Caco-2 (cell line): Measurements from ENCODE around the gene RASEF. TPM values are rescaled to one million over a fixed set of nuclear protein-coding genes. Genes with fewer than 3 reads are reported as not detected.

ENCODE experiments used
- BruUV-seq: library from RNA; stranded (reverse); fragments of 400-500 nt; replicated peaks from 2 replicates; lab custom pipeline; 2021; lab: Mats Ljungman, UMichigan
- CTCF ChIA-PET: fragments of 300-600 bp; sonication (Branson Sonifier 250); formaldehyde crosslinking; loops from one replicate; lab custom pipeline; 2022; ENCODE audit warnings: antibody characterized with exemption; lab: Charles Lee
- POLR2A ChIA-PET: fragments of 300-600 bp; sonication (Branson Sonifier 250); formaldehyde crosslinking; loops from one replicate; lab custom pipeline; 2022; ENCODE audit warnings: antibody characterized with exemption; lab: Charles Lee
- DNase-seq, 2 experiments: peaks; one replicate each; pipeline versions ENCODE4 v3.0.0 to v3.0.0-alpha.2; 2020 to 2022
- H3K27me3 ChIP-seq: replicated peaks from 2 replicates; pipeline ENCODE4 v1.6.0; 2011; ENCODE audit warnings: low read length; ENCODE audit not compliant: control insufficient read depth, insufficient read depth
- H3K36me3 ChIP-seq: 2 replicates; pipeline ENCODE4 v1.5.1; 2011; ENCODE audit warnings: low read length; ENCODE audit not compliant: control insufficient read depth, insufficient read depth
- H3K4me1 ChIP-seq: fragments of 250-450 bp; sonication (Bioruptor Pico); 2 replicates; pipeline ENCODE4 v1.5.1; 2020; ENCODE audit warnings: mild to moderate bottlenecking
- H3K4me3 ChIP-seq: 2 replicates; pipeline ENCODE4 v1.5.1; 2011; ENCODE audit warnings: low read depth, mild to moderate bottlenecking, control low read depth, low read length
- H3K9me3 ChIP-seq: fragments of 250-450 bp; sonication (Bioruptor Pico); 2 replicates; pipeline ENCODE4 v1.5.1; 2020; ENCODE audit warnings: mild to moderate bottlenecking, moderate library complexity
- H3K27ac Mint-ChIP-seq: one replicate; pipeline ENCODE4 v1.8.0; 2022; ENCODE audit warnings: mixed read lengths; ENCODE audit not compliant: unreplicated experiment
- H3K27me3 Mint-ChIP-seq: one replicate; pipeline ENCODE4 v1.8.0; 2022; ENCODE audit warnings: mixed read lengths; ENCODE audit not compliant: insufficient read depth, unreplicated experiment
- H3K36me3 Mint-ChIP-seq: one replicate; pipeline ENCODE4 v1.8.0; 2022; ENCODE audit warnings: mild to moderate bottlenecking, mixed read lengths; ENCODE audit not compliant: insufficient read depth, unreplicated experiment
- H3K4me1 Mint-ChIP-seq: one replicate; pipeline ENCODE4 v1.8.0; 2022; ENCODE audit warnings: low read depth, mixed read lengths; ENCODE audit not compliant: unreplicated experiment
- H3K4me3 Mint-ChIP-seq: one replicate; pipeline ENCODE4 v1.8.0; 2022; ENCODE audit warnings: mild to moderate bottlenecking, moderate library complexity, mixed read lengths; ENCODE audit not compliant: unreplicated experiment
- H3K9me3 Mint-ChIP-seq: one replicate; pipeline ENCODE4 v1.8.0; 2022; ENCODE audit warnings: mixed read lengths; ENCODE audit not compliant: unreplicated experiment
- intact Hi-C: fragments of 100-400 bp; cut with micrococcal nuclease; formaldehyde crosslinking; loops from one replicate; pipeline ENCODE4 v1.10.0; 2022; ENCODE audit not compliant: unreplicated experiment
- total RNA-seq: library from RNA; stranded (reverse); gene quantifications from 2 replicates; pipeline ENCODE4 v1.2.3, GENCODE V29; 2022
- TF ChIP-seq, protein P1 (sequence below), 2 experiments: fragments of 200-600 bp in 1 of 2; IDR thresholded peaks; 1 replicate in 1 of 2; 2 replicates in 1 of 2; pipeline versions ENCODE4 v1.5.1 to v1.8.0; 2011 to 2022; ENCODE audit warnings: antibody characterized with exemption in 1 of 2, control low read depth in 1 of 2, inconsistent platforms in 1 of 2, low read depth in 1 of 2, low read length in 1 of 2, mild to moderate bottlenecking in 1 of 2, moderate library complexity in 1 of 2; ENCODE audit not compliant: insufficient read depth in 1 of 2, severe bottlenecking in 1 of 2, unreplicated experiment in 1 of 2

RASEF gene
- total RNA-seq, 1 experiment from 2014 or later: 0.32 TPM

DNA sequence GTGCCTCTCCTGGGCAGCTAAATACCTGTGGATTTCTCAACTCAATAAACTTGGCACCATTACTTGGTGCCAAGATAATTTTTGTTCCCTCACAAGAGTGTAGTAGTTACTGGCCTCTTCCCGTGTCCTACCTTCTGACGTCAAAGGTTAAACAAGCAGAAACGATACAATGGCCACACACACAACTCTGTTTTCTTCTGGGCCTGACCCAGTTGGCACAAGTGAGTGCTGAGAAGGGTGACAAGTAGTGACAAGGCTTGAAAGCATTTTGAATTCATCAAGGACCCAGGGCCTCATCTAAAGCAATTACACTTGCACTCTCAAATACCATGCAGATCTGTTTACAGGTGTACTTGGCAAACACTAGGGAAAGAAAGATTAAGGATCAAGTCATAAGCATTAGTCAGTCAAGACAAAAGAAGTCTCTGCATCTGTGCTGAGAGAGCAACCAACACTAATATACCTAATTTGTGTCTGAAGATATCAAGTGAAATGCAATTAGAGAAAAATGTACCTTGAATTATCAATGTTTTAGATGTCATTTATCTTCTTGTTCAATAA, 30.8 kb downstream of the RASEF start:
- H3K4me1 Mint-ChIP-seq: no peaks in the 10 kb centered on the region

DNA sequence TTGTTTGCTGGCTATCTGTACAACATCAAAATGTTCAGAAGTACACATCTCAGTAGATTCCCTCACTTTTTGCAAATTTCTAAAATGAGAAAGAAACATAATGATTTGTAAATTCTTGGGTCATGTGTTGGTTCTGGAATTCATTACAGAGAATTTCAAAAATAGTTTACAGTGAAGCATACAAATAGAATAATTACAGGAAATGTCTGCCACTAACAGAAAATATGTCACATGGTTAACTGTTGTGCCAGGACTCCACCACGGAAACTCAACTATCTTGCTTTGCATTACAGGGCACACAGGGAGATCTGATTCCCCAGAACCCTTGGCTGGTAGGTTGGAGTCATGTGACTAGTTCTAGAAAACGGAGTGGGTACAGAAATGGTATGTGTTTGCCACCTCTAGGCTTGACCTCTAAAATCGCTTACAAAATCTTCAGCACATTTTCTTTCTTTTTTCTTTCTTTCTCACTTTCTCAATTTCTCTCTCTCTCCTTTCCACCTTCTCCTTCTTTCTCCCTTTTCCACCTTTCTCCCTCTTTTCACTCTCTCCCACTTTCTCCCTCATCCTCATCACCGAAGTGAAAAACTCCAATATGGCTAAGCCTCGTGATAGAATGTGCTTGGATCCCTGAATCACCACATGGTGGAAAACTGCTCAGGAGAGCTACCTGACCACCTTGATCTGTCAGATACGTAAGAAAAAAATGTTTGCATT, 32.4 kb downstream of the RASEF start:
- H3K4me1 Mint-ChIP-seq: no peaks in the 10 kb centered on the region
- no peaks in the 10 kb centered on the region for H3K4me1 ChIP-seq
- no peaks in the 10 kb centered on the region for H3K9me3 ChIP-seq
- no peak overlapping the region for H3K27ac Mint-ChIP-seq
- ChIA-PET CTCF (no interaction called here), POLR2A (no interaction called here)
- no peaks in the 10 kb centered on the region for H3K27me3 ChIP-seq
- intact Hi-C loops: no loop called here
- no peaks in the 10 kb centered on the region for H3K27me3 Mint-ChIP-seq
- TF ChIP-seq, protein P1, sequence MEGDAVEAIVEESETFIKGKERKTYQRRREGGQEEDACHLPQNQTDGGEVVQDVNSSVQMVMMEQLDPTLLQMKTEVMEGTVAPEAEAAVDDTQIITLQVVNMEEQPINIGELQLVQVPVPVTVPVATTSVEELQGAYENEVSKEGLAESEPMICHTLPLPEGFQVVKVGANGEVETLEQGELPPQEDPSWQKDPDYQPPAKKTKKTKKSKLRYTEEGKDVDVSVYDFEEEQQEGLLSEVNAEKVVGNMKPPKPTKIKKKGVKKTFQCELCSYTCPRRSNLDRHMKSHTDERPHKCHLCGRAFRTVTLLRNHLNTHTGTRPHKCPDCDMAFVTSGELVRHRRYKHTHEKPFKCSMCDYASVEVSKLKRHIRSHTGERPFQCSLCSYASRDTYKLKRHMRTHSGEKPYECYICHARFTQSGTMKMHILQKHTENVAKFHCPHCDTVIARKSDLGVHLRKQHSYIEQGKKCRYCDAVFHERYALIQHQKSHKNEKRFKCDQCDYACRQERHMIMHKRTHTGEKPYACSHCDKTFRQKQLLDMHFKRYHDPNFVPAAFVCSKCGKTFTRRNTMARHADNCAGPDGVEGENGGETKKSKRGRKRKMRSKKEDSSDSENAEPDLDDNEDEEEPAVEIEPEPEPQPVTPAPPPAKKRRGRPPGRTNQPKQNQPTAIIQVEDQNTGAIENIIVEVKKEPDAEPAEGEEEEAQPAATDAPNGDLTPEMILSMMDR (IDR thresholded peaks at IDR 0.05; ENCODE audit: insufficient read depth in 1 of 2, low read depth in 1 of 2, low read length in 1 of 2, severe bottlenecking in 1 of 2, unreplicated experiment in 1 of 2): no peak
- no TSS peak for BruUV-seq
- DNase-seq: no peak
- no peak overlapping the region for H3K4me3 ChIP-seq
- H3K36me3 ChIP-seq: no peaks in the 10 kb centered on the region
- H3K9me3 Mint-ChIP-seq: no peaks in the 10 kb centered on the region
- H3K36me3 Mint-ChIP-seq: no peaks in the 10 kb centered on the region
- H3K4me3 Mint-ChIP-seq: no peak overlapping the region

More for the DNA sequence above, 30.8 kb downstream of the RASEF start:
- Mint-ChIP-seq H3K36me3 (no peaks in the 10 kb centered on the region), H3K4me3 (no peak overlapping the region), H3K27me3 (no peaks in the 10 kb centered on the region), H3K27ac (no peak overlapping the region), H3K9me3 (no peaks in the 10 kb centered on the region)
- H3K27me3 ChIP-seq: no peaks in the 10 kb centered on the region
- intact Hi-C loops: no loop called here
- BruUV-seq: no TSS peak
- DNase-seq: no peak
- no peaks in the 10 kb centered on the region for H3K9me3 ChIP-seq
- CTCF ChIA-PET: no interaction called here
- H3K36me3 ChIP-seq: no peaks in the 10 kb centered on the region
- TF ChIP-seq, protein P1 (IDR thresholded peaks at IDR 0.05; ENCODE audit: insufficient read depth in 1 of 2, low read depth in 1 of 2, low read length in 1 of 2, severe bottlenecking in 1 of 2, unreplicated experiment in 1 of 2): no peak
- POLR2A ChIA-PET: no interaction called here
- H3K4me1 ChIP-seq: no peaks in the 10 kb centered on the region
- no peak overlapping the region for H3K4me3 ChIP-seq

DNA sequence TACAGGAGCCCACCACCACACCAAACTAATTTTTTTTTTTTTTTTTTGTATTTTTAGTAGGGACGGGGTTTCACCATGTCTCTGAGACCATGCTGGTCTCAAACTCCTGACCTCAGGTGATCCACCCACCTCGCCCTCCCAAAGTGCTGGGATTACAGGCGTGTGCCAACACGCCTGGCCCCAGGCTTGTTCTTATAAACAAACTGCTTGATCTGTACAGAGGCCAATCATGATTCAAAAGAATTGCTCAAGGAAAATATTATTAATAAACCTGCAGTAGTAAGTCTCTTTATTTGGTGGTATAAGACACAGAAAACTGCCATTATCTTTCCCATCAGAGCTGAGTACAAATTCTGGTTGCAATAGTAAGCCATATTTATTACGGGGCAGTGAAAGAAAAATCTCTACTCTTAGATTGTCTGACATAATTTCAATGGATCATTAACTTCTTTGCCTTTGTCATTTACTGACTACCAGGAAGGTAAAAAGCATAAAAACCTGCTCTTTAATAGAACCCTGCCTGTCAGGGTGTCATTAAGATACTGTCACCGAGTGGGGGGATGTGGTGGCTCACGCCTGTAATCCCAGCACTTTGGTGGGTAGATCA, 33.3 kb downstream of the RASEF start:
- BruUV-seq: no TSS peak

More for the DNA sequence above, 33.3 kb downstream of the RASEF start:
- Histone ChIP-seq H3K36me3 (no peaks in the 10 kb centered on the region), H3K9me3 (no peaks in the 10 kb centered on the region), H3K4me3 (no peak overlapping the region), H3K4me1 (no peaks in the 10 kb centered on the region), H3K27me3 (no peaks in the 10 kb centered on the region)
- H3K9me3 Mint-ChIP-seq: no peaks in the 10 kb centered on the region
- TF ChIP-seq, protein P1 (IDR thresholded peaks at IDR 0.05; ENCODE audit: insufficient read depth in 1 of 2, low read depth in 1 of 2, low read length in 1 of 2, severe bottlenecking in 1 of 2, unreplicated experiment in 1 of 2): no peak
- no peaks in the 10 kb centered on the region for H3K27me3 Mint-ChIP-seq
- no peaks in the 10 kb centered on the region for H3K36me3 Mint-ChIP-seq
- ChIA-PET CTCF (no interaction called here), POLR2A (no interaction called here)
- intact Hi-C loops: no loop called here
- no peak for DNase-seq
- H3K4me3 Mint-ChIP-seq: no peak overlapping the region
- H3K4me1 Mint-ChIP-seq: no peaks in the 10 kb centered on the region
- no peak overlapping the region for H3K27ac Mint-ChIP-seq
